Activated B cell treated with CpG ODN at 0.5 μM for 24 hours (primary cell): ENCODE results near the gene BCAR1. TPM values are rescaled to one million over a fixed set of nuclear protein-coding genes. Genes with fewer than 3 reads are reported as not detected.

Source experiments
- ATAC-seq: fragments of 200-7000 bp; cut with Tn5 transposase; one replicate; pipeline ENCODE4 v1.10.0; 2021; ENCODE audit warnings: low read depth, mild to moderate bottlenecking, moderate library complexity
- CTCF ChIA-PET: fragments of 350-600 bp; sonication (Branson Sonifier 250); formaldehyde crosslinking; loops from one replicate; lab custom pipeline; 2021; ENCODE audit warnings: antibody characterized with exemption; lab: Charles Lee
- POLR2A ChIA-PET: fragments of 350-600 bp; sonication (Branson Sonifier 250); formaldehyde crosslinking; loops from one replicate; lab custom pipeline; 2021; ENCODE audit warnings: antibody characterized with exemption; lab: Charles Lee
- DNase-seq: peaks from one replicate; pipeline ENCODE4 v3.0.0; 2022
- H3K27ac Mint-ChIP-seq: one replicate; pipeline ENCODE4 v1.8.0; 2020; ENCODE audit warnings: mixed read lengths
- H3K27me3 Mint-ChIP-seq: one replicate; pipeline ENCODE4 v1.8.0; 2021; ENCODE audit warnings: mixed read lengths
- H3K36me3 Mint-ChIP-seq: one replicate; pipeline ENCODE4 v1.8.0; 2021; ENCODE audit warnings: low read depth, mixed read lengths
- H3K4me1 Mint-ChIP-seq: one replicate; pipeline ENCODE4 v1.8.0; 2021; ENCODE audit warnings: mixed read lengths
- H3K4me3 Mint-ChIP-seq: one replicate; pipeline ENCODE4 v1.8.0; 2020; ENCODE audit warnings: mild to moderate bottlenecking, mixed read lengths
- H3K9me3 Mint-ChIP-seq: one replicate; pipeline ENCODE4 v1.8.0; 2020; ENCODE audit warnings: mixed read lengths
- intact Hi-C: fragments of 100-400 bp; cut with micrococcal nuclease; formaldehyde crosslinking; loops from one replicate; pipeline ENCODE4 v1.15.1; 2024
- total RNA-seq: library from RNA; stranded (reverse); gene quantifications from 2 replicates; pipeline ENCODE4 v1.2.3, GENCODE V29; 2022
- TF ChIP-seq, protein P1 (sequence below): fragments of 200-600 bp; IDR thresholded peaks from one replicate; pipeline ENCODE4 v1.8.0; 2022; ENCODE audit warnings: antibody characterized with exemption, mild to moderate bottlenecking

The BCAR1 gene
- total RNA-seq, 1 donor from 2014 or later: not detected

GRCh38 chr16:75193265-75193650, 58.2 kb downstream of the BCAR1 start:
- no peak overlapping the region for H3K27ac Mint-ChIP-seq
- intact Hi-C loops: no loop called here
- DNase-seq: no peak
- H3K4me1 Mint-ChIP-seq: no peaks in the 10 kb centered on the region
- no peak for ATAC-seq
- no peaks in the 10 kb centered on the region for H3K9me3 Mint-ChIP-seq
- POLR2A ChIA-PET: no interaction called here
- TF ChIP-seq, protein P1, sequence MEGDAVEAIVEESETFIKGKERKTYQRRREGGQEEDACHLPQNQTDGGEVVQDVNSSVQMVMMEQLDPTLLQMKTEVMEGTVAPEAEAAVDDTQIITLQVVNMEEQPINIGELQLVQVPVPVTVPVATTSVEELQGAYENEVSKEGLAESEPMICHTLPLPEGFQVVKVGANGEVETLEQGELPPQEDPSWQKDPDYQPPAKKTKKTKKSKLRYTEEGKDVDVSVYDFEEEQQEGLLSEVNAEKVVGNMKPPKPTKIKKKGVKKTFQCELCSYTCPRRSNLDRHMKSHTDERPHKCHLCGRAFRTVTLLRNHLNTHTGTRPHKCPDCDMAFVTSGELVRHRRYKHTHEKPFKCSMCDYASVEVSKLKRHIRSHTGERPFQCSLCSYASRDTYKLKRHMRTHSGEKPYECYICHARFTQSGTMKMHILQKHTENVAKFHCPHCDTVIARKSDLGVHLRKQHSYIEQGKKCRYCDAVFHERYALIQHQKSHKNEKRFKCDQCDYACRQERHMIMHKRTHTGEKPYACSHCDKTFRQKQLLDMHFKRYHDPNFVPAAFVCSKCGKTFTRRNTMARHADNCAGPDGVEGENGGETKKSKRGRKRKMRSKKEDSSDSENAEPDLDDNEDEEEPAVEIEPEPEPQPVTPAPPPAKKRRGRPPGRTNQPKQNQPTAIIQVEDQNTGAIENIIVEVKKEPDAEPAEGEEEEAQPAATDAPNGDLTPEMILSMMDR: no peak
- no peaks in the 10 kb centered on the region for H3K36me3 Mint-ChIP-seq
- no peak overlapping the region for H3K4me3 Mint-ChIP-seq
- H3K27me3 Mint-ChIP-seq: peaks cover 36% of the 10 kb centered on the region
- CTCF ChIA-PET: no interaction called here

- intact Hi-C loops: no loop called here
- H3K36me3 Mint-ChIP-seq: no peaks in the 10 kb centered on the region
- ChIA-PET POLR2A (interaction anchor here (0.7 kb wide), 1 partner anchor 428 kb away, joined by 5 read pairs; no protein-coding TSS in a partner anchor), CTCF (no interaction called here)
- no peak for ATAC-seq
- DNase-seq: no peak
- TF ChIP-seq, protein P1: no peak
- no peak overlapping the region for H3K4me3 Mint-ChIP-seq
- H3K27ac Mint-ChIP-seq: no peak overlapping the region
- no peaks in the 10 kb centered on the region for H3K9me3 Mint-ChIP-seq
- H3K27me3 Mint-ChIP-seq: peaks cover 32% of the 10 kb centered on the region
- H3K4me1 Mint-ChIP-seq: no peaks in the 10 kb centered on the region
Measured at GRCh38 chr16:75192606-75193264, 58.7 kb downstream of the BCAR1 start.

- TF ChIP-seq, protein P1: no peak
- Mint-ChIP-seq H3K27me3 (peaks cover 28% of the 10 kb centered on the region), H3K36me3 (no peaks in the 10 kb centered on the region), H3K4me1 (no peaks in the 10 kb centered on the region), H3K4me3 (no peak overlapping the region), H3K27ac (no peak overlapping the region), H3K9me3 (no peaks in the 10 kb centered on the region)
- ChIA-PET CTCF (no interaction called here), POLR2A (no interaction called here)
- intact Hi-C loops: no loop called here
- no peak for DNase-seq
- ATAC-seq: no peak
Measured at GRCh38 chr16:75189638-75190245, 61.7 kb downstream of the BCAR1 start.

DNA sequence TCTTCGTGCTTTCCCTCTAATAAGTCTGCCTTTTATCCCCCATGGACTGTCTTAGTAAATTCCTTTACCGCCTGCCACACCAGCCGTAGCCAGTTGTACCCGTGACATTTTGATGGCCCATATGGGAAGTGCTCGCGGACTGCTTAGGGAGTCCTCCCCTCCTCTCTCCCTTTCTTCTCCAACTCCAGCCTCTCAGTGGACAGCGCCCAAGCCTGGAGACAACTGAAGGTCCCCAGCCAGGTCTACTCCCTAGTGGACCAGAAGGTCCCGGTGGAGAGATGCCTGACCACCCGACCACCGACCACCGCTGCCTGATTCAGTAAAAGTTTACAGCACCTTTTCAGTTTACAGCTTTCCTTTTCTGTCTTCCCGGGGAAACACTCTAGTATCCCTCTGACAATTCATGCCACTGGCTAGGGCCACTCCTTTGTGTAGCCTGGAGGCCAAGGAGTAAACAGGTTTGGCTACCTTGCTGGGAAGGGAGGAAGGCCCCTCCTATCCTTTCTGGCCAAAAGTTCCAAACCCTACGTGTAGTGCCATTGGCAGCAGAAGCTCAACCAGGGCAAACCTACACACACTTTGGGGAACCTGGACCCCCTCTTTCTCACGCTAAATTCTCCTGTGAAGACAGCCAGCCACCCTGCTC, 62.5 kb downstream of the BCAR1 start:
- TF ChIP-seq, protein P1: no peak
- intact Hi-C loops: no loop called here
- no peak for ATAC-seq
- H3K27ac Mint-ChIP-seq: no peak overlapping the region
- H3K36me3 Mint-ChIP-seq: no peaks in the 10 kb centered on the region
- H3K9me3 Mint-ChIP-seq: no peaks in the 10 kb centered on the region
- no peak for DNase-seq
- ChIA-PET CTCF (interaction anchor here (1.1 kb wide), 1 partner anchor 10 kb away, joined by 4 read pairs; no protein-coding TSS in a partner anchor), POLR2A (no interaction called here)
- no peak overlapping the region for H3K4me3 Mint-ChIP-seq
- H3K4me1 Mint-ChIP-seq: no peaks in the 10 kb centered on the region
- peaks cover 29% of the 10 kb centered on the region for H3K27me3 Mint-ChIP-seq

GRCh38 chr16:75181630-75182029, 69.8 kb downstream of the BCAR1 start:
- POLR2A ChIA-PET: no interaction called here
- no peak overlapping the region for H3K27ac Mint-ChIP-seq
- intact Hi-C loops: no loop called here
- peaks cover 3% of the 10 kb centered on the region for H3K36me3 Mint-ChIP-seq
- CTCF ChIA-PET: no interaction called here
- TF ChIP-seq, protein P1: no peak
- H3K9me3 Mint-ChIP-seq: peaks cover 16% of the 10 kb centered on the region
- peaks cover 9% of the 10 kb centered on the region for H3K27me3 Mint-ChIP-seq
- no peak overlapping the region for H3K4me3 Mint-ChIP-seq
- peaks cover 2% of the 10 kb centered on the region for H3K4me1 Mint-ChIP-seq
- ATAC-seq (no peak), DNase-seq (no peak)
